ENCODE data around the gene NUP50. TPM values are rescaled to one million over a fixed set of nuclear protein-coding genes. Genes with fewer than 3 reads are reported as not detected.

The NUP50 gene
- total RNA-seq, 1 experiment from 2014 or later, result 134 TPM

- Histone ChIP-seq H3T11ph (ENCODE audit: low read length) (no peak overlapping the region), H3K4me1 (ENCODE audit: insufficient read depth, low read length) (no peaks in the 10 kb centered on the region), H3K4ac (ENCODE audit: low read depth, low read length) (no peak overlapping the region), H4K8ac (replicated peaks; ENCODE audit: insufficient read length, low read depth, low read length) (no peak overlapping the region), H2AK5ac (ENCODE audit: insufficient read length, low read length) (no peak overlapping the region), H3K9me3 (ENCODE audit: control insufficient read depth, low read depth, low read length) (no peaks in the 10 kb centered on the region), H3K14ac (ENCODE audit: insufficient read depth, low read length) (no peak overlapping the region), H3K56ac (ENCODE audit: insufficient read length, low read depth, low read length) (no peak overlapping the region), H2BK5ac (ENCODE audit: insufficient read length, low read length) (no peak overlapping the region), H3K9ac (ENCODE audit: extremely low read depth, insufficient read length, low read length) (no peak overlapping the region), H2BK12ac (ENCODE audit: insufficient read length, low read depth, low read length) (no peak overlapping the region), H3K27me3 (ENCODE audit: insufficient read depth, low read length) (no peaks in the 10 kb centered on the region), H3K27ac (ENCODE audit: insufficient read length, low read depth, low read length) (no peak overlapping the region), H3K23me2 (ENCODE audit: insufficient read length, low read depth, low read length, poor library complexity, severe bottlenecking) (no peaks in the 10 kb centered on the region), H2BK120ac (ENCODE audit: low read depth, low read length, poor library complexity, severe bottlenecking) (no peak overlapping the region), H2BK15ac (ENCODE audit: low read depth, low read length) (no peak overlapping the region), H3K18ac (ENCODE audit: insufficient read length, low read depth, low read length) (no peak overlapping the region), H4K5ac (ENCODE audit: insufficient read length, low read depth, low read length) (no peak overlapping the region), H4K20me1 (ENCODE audit: control insufficient read depth, insufficient read depth, insufficient read length) (no peaks in the 10 kb centered on the region), H2BK20ac (ENCODE audit: low read depth, low read length, poor library complexity, severe bottlenecking) (no peak overlapping the region), H3K79me2 (ENCODE audit: insufficient read depth, low read length) (no peaks in the 10 kb centered on the region; the same call in 1 of the 2 replicates), H3K4me2 (ENCODE audit: insufficient read depth, insufficient read length, low read length) (no peak overlapping the region), H2AFZ (ENCODE audit: low read length) (no peak overlapping the region), H3K79me1 (ENCODE audit: insufficient read depth, low read depth, low read length, poor library complexity, severe bottlenecking) (no peaks in the 10 kb centered on the region), H3K23ac (ENCODE audit: insufficient read length, low read depth, low read length) (no peak overlapping the region), H4K91ac (ENCODE audit: insufficient read length, low read depth, low read length) (no peak overlapping the region)
- peaks cover 0 to under 1% (median 0%) of the 10 kb centered on the region in 3 experiments; a peak in 2 of 7 replicates for H3K36me3 Mint-ChIP-seq (ENCODE audit: insufficient read depth in 1 of 3, low read depth in 3 of 3)
- TF ChIP-seq, protein P1, sequence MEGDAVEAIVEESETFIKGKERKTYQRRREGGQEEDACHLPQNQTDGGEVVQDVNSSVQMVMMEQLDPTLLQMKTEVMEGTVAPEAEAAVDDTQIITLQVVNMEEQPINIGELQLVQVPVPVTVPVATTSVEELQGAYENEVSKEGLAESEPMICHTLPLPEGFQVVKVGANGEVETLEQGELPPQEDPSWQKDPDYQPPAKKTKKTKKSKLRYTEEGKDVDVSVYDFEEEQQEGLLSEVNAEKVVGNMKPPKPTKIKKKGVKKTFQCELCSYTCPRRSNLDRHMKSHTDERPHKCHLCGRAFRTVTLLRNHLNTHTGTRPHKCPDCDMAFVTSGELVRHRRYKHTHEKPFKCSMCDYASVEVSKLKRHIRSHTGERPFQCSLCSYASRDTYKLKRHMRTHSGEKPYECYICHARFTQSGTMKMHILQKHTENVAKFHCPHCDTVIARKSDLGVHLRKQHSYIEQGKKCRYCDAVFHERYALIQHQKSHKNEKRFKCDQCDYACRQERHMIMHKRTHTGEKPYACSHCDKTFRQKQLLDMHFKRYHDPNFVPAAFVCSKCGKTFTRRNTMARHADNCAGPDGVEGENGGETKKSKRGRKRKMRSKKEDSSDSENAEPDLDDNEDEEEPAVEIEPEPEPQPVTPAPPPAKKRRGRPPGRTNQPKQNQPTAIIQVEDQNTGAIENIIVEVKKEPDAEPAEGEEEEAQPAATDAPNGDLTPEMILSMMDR (conservative IDR thresholded peaks at IDR 0.05), result no peak
- H3K27me3 Mint-ChIP-seq (ENCODE audit: low read depth), result peaks cover 2% of the 10 kb centered on the region; the same call in 1 of the 2 replicates
- no peak overlapping the region for H3K4me3 Mint-ChIP-seq
- WGBS (ENCODE audit: extremely low coverage, insufficient read length, low lambda C conversion rate), result no CpG with 5 or more reads among the region's 2 CpGs
- peak overlapping the region in 2 of 3 experiments; percentile 2 to 83; a peak in 2 of 7 replicates for H3K27ac Mint-ChIP-seq
- H3K4me1 Mint-ChIP-seq, result peaks cover 17 to 23% of the 10 kb centered on the region in 2 experiments
- no peaks in the 10 kb centered on the region for H3K9me3 Mint-ChIP-seq
- DNase-seq, result no peak
Measured at GRCh38 chr22:45231293-45231692, 67.6 kb downstream of the NUP50 start.
